Body of pancreas (tissue), 4 donors: Measurements from ENCODE around the gene SARNP.

Source experiments
- POLR2A ChIP-seq, 3 donors: fragments of 450-650 bp; IDR thresholded peaks; one replicate each; pipeline ENCODE4 v1.6.1; 2016; ENCODE audit warnings: antibody characterized with exemption in 3 of 3, mild to moderate bottlenecking in 2 of 3
- TF ChIP-seq, protein P1 (sequence below), 7 experiments: fragments of 450-650 bp in 4 of 7; fragments of 200-600 bp in 3 of 7; sonication (generic) in 3 of 7; IDR thresholded peaks; one replicate each; pipeline ENCODE4 v1.5.1; 2016 to 2019; ENCODE audit warnings: antibody characterized with exemption in 7 of 7

GRCh38 chr12:55708695-55709233, 108.8 kb downstream of the SARNP start:
- TF ChIP-seq, protein P1, sequence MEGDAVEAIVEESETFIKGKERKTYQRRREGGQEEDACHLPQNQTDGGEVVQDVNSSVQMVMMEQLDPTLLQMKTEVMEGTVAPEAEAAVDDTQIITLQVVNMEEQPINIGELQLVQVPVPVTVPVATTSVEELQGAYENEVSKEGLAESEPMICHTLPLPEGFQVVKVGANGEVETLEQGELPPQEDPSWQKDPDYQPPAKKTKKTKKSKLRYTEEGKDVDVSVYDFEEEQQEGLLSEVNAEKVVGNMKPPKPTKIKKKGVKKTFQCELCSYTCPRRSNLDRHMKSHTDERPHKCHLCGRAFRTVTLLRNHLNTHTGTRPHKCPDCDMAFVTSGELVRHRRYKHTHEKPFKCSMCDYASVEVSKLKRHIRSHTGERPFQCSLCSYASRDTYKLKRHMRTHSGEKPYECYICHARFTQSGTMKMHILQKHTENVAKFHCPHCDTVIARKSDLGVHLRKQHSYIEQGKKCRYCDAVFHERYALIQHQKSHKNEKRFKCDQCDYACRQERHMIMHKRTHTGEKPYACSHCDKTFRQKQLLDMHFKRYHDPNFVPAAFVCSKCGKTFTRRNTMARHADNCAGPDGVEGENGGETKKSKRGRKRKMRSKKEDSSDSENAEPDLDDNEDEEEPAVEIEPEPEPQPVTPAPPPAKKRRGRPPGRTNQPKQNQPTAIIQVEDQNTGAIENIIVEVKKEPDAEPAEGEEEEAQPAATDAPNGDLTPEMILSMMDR (IDR thresholded peaks at IDR 0.05), result no peak
- no peak for TF ChIP-seq POLR2A (IDR thresholded peaks at IDR 0.05)
